ENCODE measurements around the gene MRPL20. TPM values are rescaled to one million over a fixed set of nuclear protein-coding genes. Genes with fewer than 3 reads are reported as not detected.
A peak's percentile ranks its signal among the peaks of the same experiment; 100 is the strongest.

Gene MRPL20
- total and polyA plus RNA-seq, 4 donors, result 47.8 to 170 (median 74.0) TPM

- Histone ChIP-seq H3K9ac (ENCODE audit: low read depth in 1 of 2, low read length in 2 of 2) (peak overlapping the region; percentile 75 to 82), H3K27ac (ENCODE audit: low read depth in 1 of 2, low read length in 2 of 2) (peak overlapping the region; percentile 75 to 83), H3K9me3 (ENCODE audit: control insufficient read depth in 4 of 4, low read length in 3 of 4) (no peaks in the 10 kb centered on the region), H3K4me1 (ENCODE audit: control insufficient read depth in 4 of 4, insufficient read depth in 4 of 4, low read length in 3 of 4) (peaks cover 4 to 64% (median 54%) of the 10 kb centered on the region in 4 donors), H3K27me3 (ENCODE audit: control insufficient read depth in 4 of 4, insufficient read depth in 4 of 4, low read length in 3 of 4) (no peaks in the 10 kb centered on the region), H3K4me3 (ENCODE audit: low read depth in 1 of 3, low read length in 3 of 3) (peak overlapping the region; percentile 92 to 99 (median 93)), H3K36me3 (ENCODE audit: control insufficient read depth in 4 of 4, insufficient read depth in 3 of 4, low read depth in 1 of 4, low read length in 3 of 4) (peaks cover 6 to 28% (median 20%) of the 10 kb centered on the region in 4 donors)
- TF ChIP-seq JUND (IDR thresholded peaks at IDR 0.05) (peak in 1 of 2 donors; percentile 61), GABPA (IDR thresholded peaks at IDR 0.05 in 1 of 2, conservative IDR thresholded peaks at IDR 0.05 in 1 of 2) (peak in 1 of 2 donors; percentile 86), REST (IDR thresholded peaks at IDR 0.05) (peak; percentile 61), NR2F2 (IDR thresholded peaks at IDR 0.05) (no peak), MAX (IDR thresholded peaks at IDR 0.05) (peak; percentile 96), SP1 (IDR thresholded peaks at IDR 0.05) (peak; percentile 94), FOXA2 (IDR thresholded peaks at IDR 0.05) (peak; percentile 92), FOXA1 (IDR thresholded peaks at IDR 0.05) (peak; percentile 91), EGR1 (IDR thresholded peaks at IDR 0.05; ENCODE audit: low read depth in 2 of 2) (peak in 1 of 2 donors; percentile 69), HNF4A (conservative IDR thresholded peaks at IDR 0.05) (peak; percentile 96 to 99), YY1 (IDR thresholded peaks at IDR 0.05) (peak; percentile 79), HNF4G (IDR thresholded peaks at IDR 0.05) (peak; percentile 90), TAF1 (conservative IDR thresholded peaks at IDR 0.05) (peak; percentile 46), RXRA (IDR thresholded peaks at IDR 0.05) (peak; percentile 95 to 99), RAD21 (IDR thresholded peaks at IDR 0.05) (peak; percentile 48 to 49), CTCF (IDR thresholded peaks at IDR 0.05; ENCODE audit: low read depth, low read length, missing input control) (no peak)
- TF ChIP-seq, protein P1, sequence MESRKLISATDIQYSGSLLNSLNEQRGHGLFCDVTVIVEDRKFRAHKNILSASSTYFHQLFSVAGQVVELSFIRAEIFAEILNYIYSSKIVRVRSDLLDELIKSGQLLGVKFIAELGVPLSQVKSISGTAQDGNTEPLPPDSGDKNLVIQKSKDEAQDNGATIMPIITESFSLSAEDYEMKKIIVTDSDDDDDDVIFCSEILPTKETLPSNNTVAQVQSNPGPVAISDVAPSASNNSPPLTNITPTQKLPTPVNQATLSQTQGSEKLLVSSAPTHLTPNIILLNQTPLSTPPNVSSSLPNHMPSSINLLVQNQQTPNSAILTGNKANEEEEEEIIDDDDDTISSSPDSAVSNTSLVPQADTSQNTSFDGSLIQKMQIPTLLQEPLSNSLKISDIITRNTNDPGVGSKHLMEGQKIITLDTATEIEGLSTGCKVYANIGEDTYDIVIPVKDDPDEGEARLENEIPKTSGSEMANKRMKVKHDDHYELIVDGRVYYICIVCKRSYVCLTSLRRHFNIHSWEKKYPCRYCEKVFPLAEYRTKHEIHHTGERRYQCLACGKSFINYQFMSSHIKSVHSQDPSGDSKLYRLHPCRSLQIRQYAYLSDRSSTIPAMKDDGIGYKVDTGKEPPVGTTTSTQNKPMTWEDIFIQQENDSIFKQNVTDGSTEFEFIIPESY (IDR thresholded peaks at IDR 0.05), result peak; percentile 63
- TF ChIP-seq, protein P2, sequence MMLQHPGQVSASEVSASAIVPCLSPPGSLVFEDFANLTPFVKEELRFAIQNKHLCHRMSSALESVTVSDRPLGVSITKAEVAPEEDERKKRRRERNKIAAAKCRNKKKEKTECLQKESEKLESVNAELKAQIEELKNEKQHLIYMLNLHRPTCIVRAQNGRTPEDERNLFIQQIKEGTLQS (IDR thresholded peaks at IDR 0.05), result no peak
- peak; percentile 65 for DNase-seq (ENCODE audit: low spot score)
- WGBS, result 42% methylated on average over 22 of the region's 22 CpGs
Measured at GRCh38 chr1:1400576-1401456, 6.3 kb downstream of the MRPL20 start.

Data from liver (tissue), 9 donors.